ENCODE measurements around the gene ZNF750. TPM values are rescaled to one million over a fixed set of nuclear protein-coding genes. Genes with fewer than 3 reads are reported as not detected.

ZNF750 gene
- total and polyA plus RNA-seq, 2 of the 13 experiments (the other 11 are each of a cell fraction or from before 2014, with no cell fraction given), result not detected

DNA sequence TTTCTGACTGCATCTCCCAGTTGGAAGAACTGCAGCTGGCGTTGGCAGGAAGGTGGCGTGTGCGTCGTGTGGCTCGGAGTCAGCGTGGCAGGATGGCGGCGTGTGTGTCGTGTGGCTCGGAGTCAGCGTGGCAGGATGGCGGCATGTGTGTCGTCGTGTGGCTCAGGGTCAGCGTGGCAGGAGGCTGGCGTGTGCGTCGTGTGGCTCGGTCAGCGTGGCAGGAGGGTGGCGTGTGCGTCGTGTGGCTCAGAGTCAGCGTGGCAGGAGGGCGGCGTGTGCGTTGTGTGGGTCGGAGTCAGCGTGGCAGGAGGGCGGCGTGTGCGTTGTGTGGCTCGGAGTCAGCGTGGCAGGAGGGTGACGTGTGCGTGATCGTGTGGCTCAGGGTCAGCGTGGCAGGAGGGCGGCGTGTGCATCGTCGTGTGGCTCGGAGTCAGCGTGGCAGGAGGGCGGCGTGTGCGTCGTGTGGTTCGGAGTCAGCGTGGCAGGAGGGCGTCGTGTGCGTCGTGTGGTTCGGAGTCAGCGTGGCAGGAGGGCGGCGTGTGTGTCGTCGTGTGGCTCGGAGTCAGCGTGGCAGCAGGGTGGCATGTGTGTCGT is 38.3 kb downstream of the ZNF750 start (continued):
- TF ChIP-seq, protein P1, sequence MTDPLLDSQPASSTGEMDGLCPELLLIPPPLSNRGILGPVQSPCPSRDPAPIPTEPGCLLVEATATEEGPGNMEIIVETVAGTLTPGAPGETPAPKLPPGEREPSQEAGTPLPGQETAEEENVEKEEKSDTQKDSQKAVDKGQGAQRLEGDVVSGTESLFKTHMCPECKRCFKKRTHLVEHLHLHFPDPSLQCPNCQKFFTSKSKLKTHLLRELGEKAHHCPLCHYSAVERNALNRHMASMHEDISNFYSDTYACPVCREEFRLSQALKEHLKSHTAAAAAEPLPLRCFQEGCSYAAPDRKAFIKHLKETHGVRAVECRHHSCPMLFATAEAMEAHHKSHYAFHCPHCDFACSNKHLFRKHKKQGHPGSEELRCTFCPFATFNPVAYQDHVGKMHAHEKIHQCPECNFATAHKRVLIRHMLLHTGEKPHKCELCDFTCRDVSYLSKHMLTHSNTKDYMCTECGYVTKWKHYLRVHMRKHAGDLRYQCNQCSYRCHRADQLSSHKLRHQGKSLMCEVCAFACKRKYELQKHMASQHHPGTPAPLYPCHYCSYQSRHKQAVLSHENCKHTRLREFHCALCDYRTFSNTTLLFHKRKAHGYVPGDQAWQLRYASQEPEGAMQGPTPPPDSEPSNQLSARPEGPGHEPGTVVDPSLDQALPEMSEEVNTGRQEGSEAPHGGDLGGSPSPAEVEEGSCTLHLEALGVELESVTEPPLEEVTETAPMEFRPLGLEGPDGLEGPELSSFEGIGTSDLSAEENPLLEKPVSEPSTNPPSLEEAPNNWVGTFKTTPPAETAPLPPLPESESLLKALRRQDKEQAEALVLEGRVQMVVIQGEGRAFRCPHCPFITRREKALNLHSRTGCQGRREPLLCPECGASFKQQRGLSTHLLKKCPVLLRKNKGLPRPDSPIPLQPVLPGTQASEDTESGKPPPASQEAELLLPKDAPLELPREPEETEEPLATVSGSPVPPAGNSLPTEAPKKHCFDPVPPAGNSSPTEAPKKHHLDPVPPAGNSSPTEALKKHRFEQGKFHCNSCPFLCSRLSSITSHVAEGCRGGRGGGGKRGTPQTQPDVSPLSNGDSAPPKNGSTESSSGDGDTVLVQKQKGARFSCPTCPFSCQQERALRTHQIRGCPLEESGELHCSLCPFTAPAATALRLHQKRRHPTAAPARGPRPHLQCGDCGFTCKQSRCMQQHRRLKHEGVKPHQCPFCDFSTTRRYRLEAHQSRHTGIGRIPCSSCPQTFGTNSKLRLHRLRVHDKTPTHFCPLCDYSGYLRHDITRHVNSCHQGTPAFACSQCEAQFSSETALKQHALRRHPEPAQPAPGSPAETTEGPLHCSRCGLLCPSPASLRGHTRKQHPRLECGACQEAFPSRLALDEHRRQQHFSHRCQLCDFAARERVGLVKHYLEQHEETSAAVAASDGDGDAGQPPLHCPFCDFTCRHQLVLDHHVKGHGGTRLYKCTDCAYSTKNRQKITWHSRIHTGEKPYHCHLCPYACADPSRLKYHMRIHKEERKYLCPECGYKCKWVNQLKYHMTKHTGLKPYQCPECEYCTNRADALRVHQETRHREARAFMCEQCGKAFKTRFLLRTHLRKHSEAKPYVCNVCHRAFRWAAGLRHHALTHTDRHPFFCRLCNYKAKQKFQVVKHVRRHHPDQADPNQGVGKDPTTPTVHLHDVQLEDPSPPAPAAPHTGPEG (CRISPR knock-in tag; IDR thresholded peaks at IDR 0.05), result no peak

DNA sequence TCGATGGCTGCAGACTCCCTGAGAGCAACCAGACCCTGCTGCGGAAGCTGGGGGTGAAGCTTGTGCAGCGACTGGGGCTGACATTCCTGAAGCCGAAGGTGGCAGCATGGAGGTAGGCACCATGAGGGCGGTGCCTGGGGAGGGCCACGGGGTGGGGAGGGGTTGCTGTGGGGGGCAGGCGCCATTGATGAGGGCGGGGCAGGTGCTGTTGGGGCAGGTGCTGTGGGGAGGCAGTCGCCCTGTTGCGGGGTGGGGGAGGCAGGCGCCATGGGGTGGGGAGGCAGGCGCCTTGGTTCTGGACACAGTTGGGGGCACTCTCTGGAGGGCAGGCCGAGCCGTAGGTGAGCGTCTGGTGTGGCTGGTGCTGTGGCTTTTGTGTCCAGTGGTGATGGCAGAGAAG is 38.9 kb downstream of the ZNF750 start:
- Histone ChIP-seq H3K27me3 (ENCODE audit: control insufficient read depth in 1 of 2, insufficient read depth in 2 of 2, low read length in 2 of 2) (no peaks in the 10 kb centered on the region), H3K27ac (ENCODE audit: extremely low read length, insufficient read depth, low read length) (no peak overlapping the region), H3K4me2 (ENCODE audit: low read depth, low read length) (no peak overlapping the region), H3K4me1 (ENCODE audit: insufficient read depth, low read length) (no peaks in the 10 kb centered on the region), H3K79me2 (ENCODE audit: insufficient read depth, low read length) (no peaks in the 10 kb centered on the region), H3K9me3 (ENCODE audit: low read length) (no peaks in the 10 kb centered on the region), H3K36me3 (replicated peaks in 1 of 2; ENCODE audit: control insufficient read depth in 1 of 2, insufficient read depth in 2 of 2, low read length in 2 of 2) (peaks cover 11 to 35% of the 10 kb centered on the region in 2 experiments), H4K20me1 (ENCODE audit: insufficient read depth, low read length) (no peaks in the 10 kb centered on the region), H2AFZ (ENCODE audit: low read length) (no peak overlapping the region), H3K9ac (ENCODE audit: insufficient read depth, low read depth, low read length) (no peak overlapping the region), H3K4me3 (replicated peaks in 1 of 3; ENCODE audit: insufficient read depth in 1 of 3, low read depth in 2 of 3, low read length in 3 of 3) (no peak overlapping the region)
- 98% methylated on average over 13 of the region's 15 CpGs for WGBS (ENCODE audit: low lambda C conversion rate)
- no TSS peak for BruUV-seq (replicated peaks)
- ChIA-PET POLR2A (no interaction called here), CTCF (ENCODE audit: low intra/inter-chr PET ratio, low total read pairs) (no interaction called here)
- ATAC-seq (no peak), DNase-seq (ENCODE audit: low spot score) (no peak), FAIRE-seq (no peak)
- intact Hi-C loops (cut with micrococcal nuclease; ENCODE audit: unreplicated experiment), result no loop called here
- in situ Hi-C loops (cut with HindIII; ENCODE audit: extremely low pct_ligation_motif_present, low pct_unique_long_range_greater_than_20kb), result no loop called here
- TF ChIP-seq ZNF552 (CRISPR knock-in tag; IDR thresholded peaks at IDR 0.05; ENCODE audit: borderline replicate concordance), result no peak
- TF ChIP-seq SRSF9 (IDR thresholded peaks at IDR 0.05; ENCODE audit: borderline replicate concordance, insufficient read depth, low read depth, low read length, poor library complexity, severe bottlenecking), result no peak
- no peak for TF ChIP-seq ZMYM3 (CRISPR knock-in tag; IDR thresholded peaks at IDR 0.05)
- TF ChIP-seq, protein P2, sequence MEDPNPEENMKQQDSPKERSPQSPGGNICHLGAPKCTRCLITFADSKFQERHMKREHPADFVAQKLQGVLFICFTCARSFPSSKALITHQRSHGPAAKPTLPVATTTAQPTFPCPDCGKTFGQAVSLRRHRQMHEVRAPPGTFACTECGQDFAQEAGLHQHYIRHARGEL (CRISPR knock-in tag; IDR thresholded peaks at IDR 0.05), result no peak
- TF ChIP-seq ZSCAN21 (CRISPR knock-in tag; IDR thresholded peaks at IDR 0.05; ENCODE audit: borderline replicate concordance), result no peak
- TF ChIP-seq, protein P3, sequence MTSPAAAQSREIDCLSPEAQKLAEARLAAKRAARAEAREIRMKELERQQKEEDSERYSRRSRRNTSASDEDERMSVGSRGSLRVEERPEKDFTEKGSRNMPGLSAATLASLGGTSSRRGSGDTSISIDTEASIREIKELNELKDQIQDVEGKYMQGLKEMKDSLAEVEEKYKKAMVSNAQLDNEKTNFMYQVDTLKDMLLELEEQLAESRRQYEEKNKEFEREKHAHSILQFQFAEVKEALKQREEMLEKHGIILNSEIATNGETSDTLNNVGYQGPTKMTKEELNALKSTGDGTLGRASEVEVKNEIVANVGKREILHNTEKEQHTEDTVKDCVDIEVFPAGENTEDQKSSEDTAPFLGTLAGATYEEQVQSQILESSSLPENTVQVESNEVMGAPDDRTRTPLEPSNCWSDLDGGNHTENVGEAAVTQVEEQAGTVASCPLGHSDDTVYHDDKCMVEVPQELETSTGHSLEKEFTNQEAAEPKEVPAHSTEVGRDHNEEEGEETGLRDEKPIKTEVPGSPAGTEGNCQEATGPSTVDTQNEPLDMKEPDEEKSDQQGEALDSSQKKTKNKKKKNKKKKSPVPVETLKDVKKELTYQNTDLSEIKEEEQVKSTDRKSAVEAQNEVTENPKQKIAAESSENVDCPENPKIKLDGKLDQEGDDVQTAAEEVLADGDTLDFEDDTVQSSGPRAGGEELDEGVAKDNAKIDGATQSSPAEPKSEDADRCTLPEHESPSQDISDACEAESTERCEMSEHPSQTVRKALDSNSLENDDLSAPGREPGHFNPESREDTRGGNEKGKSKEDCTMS (CRISPR knock-in tag; conservative IDR thresholded peaks at IDR 0.05), result no peak
- TF ChIP-seq ZNF782 (CRISPR knock-in tag; IDR thresholded peaks at IDR 0.05; ENCODE audit: borderline replicate concordance), result no peak
- TF ChIP-seq ZNF354B (CRISPR knock-in tag; IDR thresholded peaks at IDR 0.05), result no peak
- TF ChIP-seq, protein P4, sequence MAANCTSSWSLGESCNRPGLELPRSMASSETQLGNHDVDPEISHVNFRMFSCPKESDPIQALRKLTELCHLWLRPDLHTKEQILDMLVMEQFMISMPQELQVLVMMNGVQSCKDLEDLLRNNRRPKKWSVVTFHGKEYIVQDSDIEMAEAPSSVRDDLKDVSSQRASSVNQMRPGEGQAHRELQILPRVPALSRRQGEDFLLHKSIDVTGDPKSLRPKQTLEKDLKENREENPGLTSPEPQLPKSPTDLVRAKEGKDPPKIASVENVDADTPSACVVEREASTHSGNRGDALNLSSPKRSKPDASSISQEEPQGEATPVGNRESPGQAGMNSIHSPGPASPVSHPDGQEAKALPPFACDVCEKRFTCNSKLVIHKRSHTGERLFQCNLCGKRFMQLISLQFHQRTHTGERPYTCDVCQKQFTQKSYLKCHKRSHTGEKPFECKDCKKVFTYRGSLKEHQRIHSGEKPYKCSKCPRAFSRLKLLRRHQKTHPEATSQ (CRISPR knock-in tag; IDR thresholded peaks at IDR 0.05; ENCODE audit: borderline replicate concordance), result no peak
- TF ChIP-seq ZNF251 (CRISPR knock-in tag; IDR thresholded peaks at IDR 0.05), result no peak
- TF ChIP-seq ZNF775 (CRISPR knock-in tag; IDR thresholded peaks at IDR 0.05; ENCODE audit: borderline replicate concordance), result no peak
